HEK293 (cell line): ENCODE measurements around the gene IL22RA1.

Experiments used
- CTCF ChIA-PET: fragments of 350-600 bp; formaldehyde crosslinking; extraction: SDS; loops from one replicate; lab custom pipeline; 2021; ENCODE audit warnings: antibody characterized with exemption; lab: Yijun Ruan, JAX
- POLR2A ChIA-PET: fragments of 300-600 bp; formaldehyde crosslinking; extraction: SDS; loops from one replicate; lab custom pipeline; 2020; ENCODE audit warnings: antibody characterized with exemption, inconsistent platforms; lab: Yijun Ruan, JAX
- H3K27ac ChIP-seq: fragments of 200-500 bp; sonication (Bioruptor generic); 2 replicates; pipeline ENCODE4 v1.5.1; 2014; ENCODE audit warnings: low read depth, low read length, control low read depth, inconsistent platforms; ENCODE audit errors: extremely low read depth
- H3K36me3 ChIP-seq, 2 experiments: fragments of 200-500 bp in 1 of 2; sonication (Bioruptor generic) in 1 of 2; 1 replicate in 1 of 2; 2 replicates in 1 of 2; pipeline ENCODE4 v1.5.1; 2014 to 2017; ENCODE audit warnings: inconsistent platforms in 2 of 2, low read length in 2 of 2; ENCODE audit not compliant: control insufficient read depth in 2 of 2, insufficient read depth in 1 of 2
- H3K4me1 ChIP-seq: fragments of 200-500 bp; sonication (Bioruptor generic); 2 replicates; pipeline ENCODE4 v1.5.1; 2014; ENCODE audit warnings: mild to moderate bottlenecking, low read length, inconsistent platforms; ENCODE audit not compliant: control insufficient read depth, insufficient read depth
- H3K4me3 ChIP-seq: 2 replicates; pipeline ENCODE4 v1.5.1; 2011; ENCODE audit warnings: low read depth, mild to moderate bottlenecking, control low read depth, low read length, moderate library complexity
- H3K9me3 ChIP-seq: fragments of 200-500 bp; sonication (Bioruptor generic); 2 replicates; pipeline ENCODE4 v1.5.1; 2014; ENCODE audit warnings: low read depth, low read length, inconsistent platforms; ENCODE audit not compliant: control insufficient read depth, insufficient read depth
- BCL11B ChIP-seq: fragments of 450-650 bp; formaldehyde crosslinking; IDR thresholded peaks from 2 replicates; pipeline ENCODE4 v1.5.1; 2016; ENCODE audit warnings: low read depth, missing biosample characterization, missing genetic modification characterization
- ZNF404 ChIP-seq: fragments of 450-650 bp; formaldehyde crosslinking; IDR thresholded peaks from 2 replicates; pipeline ENCODE4 v1.5.1; 2017; ENCODE audit warnings: missing biosample characterization, missing genetic modification characterization
- TF ChIP-seq, protein P1 (sequence below): IDR thresholded peaks from 2 replicates; pipeline ENCODE4 v1.6.1; 2011; ENCODE audit warnings: mild to moderate bottlenecking, low read depth, low read length, borderline replicate concordance
- TF ChIP-seq, protein P2 (sequence below): fragments of 450-650 bp; IDR thresholded peaks from 2 replicates; pipeline ENCODE4 v1.5.1; 2018; ENCODE audit warnings: missing biosample characterization, mild to moderate bottlenecking, missing genetic modification characterization
- TF ChIP-seq, protein P3 (sequence below): fragments of 450-650 bp; IDR thresholded peaks from 2 replicates; pipeline ENCODE4 v1.5.1; 2018; ENCODE audit warnings: missing biosample characterization, missing genetic modification characterization

IL22RA1 gene

DNA sequence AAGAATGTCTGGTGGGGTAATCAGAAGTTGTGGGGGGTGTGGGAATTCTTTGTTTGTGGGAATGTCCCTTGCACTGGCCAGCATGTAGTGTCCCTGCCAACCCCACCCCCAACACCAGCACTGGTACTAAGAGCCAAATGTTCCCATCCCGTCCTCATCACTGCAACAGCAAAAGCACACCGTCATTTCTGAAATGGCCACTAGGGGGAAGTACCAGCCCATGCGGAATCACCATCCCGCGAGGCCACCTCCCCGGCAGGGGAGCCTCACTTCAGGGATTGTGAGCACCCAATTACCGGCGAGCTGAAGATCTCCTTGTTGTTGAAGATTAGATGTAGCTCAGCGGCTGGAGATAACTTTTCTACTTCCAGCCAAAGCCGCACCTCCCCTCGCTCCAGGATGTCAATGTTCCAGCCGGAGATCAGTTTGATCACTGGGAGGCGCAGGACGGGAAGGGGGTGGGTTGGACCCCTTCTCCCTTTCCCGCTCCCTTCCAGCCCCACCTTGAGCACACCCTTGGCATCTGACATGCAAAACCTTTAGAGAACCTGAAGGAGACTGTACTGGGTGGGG lies 72.0 kb downstream of the IL22RA1 start (continued):
- TF ChIP-seq, protein P1, sequence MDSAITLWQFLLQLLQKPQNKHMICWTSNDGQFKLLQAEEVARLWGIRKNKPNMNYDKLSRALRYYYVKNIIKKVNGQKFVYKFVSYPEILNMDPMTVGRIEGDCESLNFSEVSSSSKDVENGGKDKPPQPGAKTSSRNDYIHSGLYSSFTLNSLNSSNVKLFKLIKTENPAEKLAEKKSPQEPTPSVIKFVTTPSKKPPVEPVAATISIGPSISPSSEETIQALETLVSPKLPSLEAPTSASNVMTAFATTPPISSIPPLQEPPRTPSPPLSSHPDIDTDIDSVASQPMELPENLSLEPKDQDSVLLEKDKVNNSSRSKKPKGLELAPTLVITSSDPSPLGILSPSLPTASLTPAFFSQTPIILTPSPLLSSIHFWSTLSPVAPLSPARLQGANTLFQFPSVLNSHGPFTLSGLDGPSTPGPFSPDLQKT, result no peak
- TF ChIP-seq BCL11B, result no peak

DNA sequence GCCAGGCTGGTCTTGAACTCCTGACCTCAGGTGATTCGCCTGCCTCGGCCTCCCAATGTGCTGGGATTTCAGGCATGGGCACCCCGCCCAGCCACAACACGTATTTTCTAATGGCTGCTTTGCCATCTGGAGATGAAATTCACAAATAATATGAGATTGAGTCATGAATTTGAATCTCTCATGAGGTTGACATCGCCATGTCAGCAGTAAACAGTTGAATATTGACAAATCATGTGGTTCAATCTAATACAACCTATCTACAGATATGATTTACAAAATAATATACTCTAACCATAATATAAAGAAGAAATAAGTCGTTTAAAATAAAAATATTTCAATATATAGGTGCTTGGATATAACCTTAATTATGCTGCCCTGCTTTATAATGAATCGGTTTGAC lies 73.1 kb downstream of the IL22RA1 start:
- Histone ChIP-seq H3K27ac (no peak overlapping the region), H3K4me1 (no peaks in the 10 kb centered on the region), H3K9me3 (no peaks in the 10 kb centered on the region), H3K4me3 (no peak overlapping the region), H3K36me3 (no peaks in the 10 kb centered on the region)
- ChIA-PET POLR2A (no interaction called here), CTCF (interaction anchor here (0.6 to 3.7 kb wide), 15 partner anchors 8 to 323 kb away, joined by 3 to 26 read pairs (median 5); partner anchors contain the start of gene SRSF10)
- TF ChIP-seq, protein P2, sequence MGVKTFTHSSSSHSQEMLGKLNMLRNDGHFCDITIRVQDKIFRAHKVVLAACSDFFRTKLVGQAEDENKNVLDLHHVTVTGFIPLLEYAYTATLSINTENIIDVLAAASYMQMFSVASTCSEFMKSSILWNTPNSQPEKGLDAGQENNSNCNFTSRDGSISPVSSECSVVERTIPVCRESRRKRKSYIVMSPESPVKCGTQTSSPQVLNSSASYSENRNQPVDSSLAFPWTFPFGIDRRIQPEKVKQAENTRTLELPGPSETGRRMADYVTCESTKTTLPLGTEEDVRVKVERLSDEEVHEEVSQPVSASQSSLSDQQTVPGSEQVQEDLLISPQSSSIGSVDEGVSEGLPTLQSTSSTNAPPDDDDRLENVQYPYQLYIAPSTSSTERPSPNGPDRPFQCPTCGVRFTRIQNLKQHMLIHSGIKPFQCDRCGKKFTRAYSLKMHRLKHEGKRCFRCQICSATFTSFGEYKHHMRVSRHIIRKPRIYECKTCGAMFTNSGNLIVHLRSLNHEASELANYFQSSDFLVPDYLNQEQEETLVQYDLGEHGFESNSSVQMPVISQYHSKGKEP, result no peak
- TF ChIP-seq, protein P3, sequence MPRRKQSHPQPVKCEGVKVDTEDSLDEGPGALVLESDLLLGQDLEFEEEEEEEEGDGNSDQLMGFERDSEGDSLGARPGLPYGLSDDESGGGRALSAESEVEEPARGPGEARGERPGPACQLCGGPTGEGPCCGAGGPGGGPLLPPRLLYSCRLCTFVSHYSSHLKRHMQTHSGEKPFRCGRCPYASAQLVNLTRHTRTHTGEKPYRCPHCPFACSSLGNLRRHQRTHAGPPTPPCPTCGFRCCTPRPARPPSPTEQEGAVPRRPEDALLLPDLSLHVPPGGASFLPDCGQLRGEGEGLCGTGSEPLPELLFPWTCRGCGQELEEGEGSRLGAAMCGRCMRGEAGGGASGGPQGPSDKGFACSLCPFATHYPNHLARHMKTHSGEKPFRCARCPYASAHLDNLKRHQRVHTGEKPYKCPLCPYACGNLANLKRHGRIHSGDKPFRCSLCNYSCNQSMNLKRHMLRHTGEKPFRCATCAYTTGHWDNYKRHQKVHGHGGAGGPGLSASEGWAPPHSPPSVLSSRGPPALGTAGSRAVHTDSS (tag by site-specific recombination), result no peak
- no peak for TF ChIP-seq ZNF404 (tag by site-specific recombination)
